Aorta (tissue), 5 donors: ENCODE data around the gene MRGPRX2. TPM values are rescaled to one million over a fixed set of nuclear protein-coding genes. Genes with fewer than 3 reads are reported as not detected.

Experiments used
- ATAC-seq: fragments of 200-7000 bp; cut with Tn5 transposase; one replicate; pipeline ENCODE4 v1.9.1; 2022; ENCODE audit warnings: moderate library complexity; ENCODE audit not compliant: low FRiP score
- DNase-seq, 2 donors: peaks; one replicate each; pipeline ENCODE4 v3.0.0-alpha.2; 2020
- H3K27ac ChIP-seq, 2 donors: one replicate each; pipeline ENCODE4 v1.5.1; 2013; ENCODE audit warnings: low read length in 2 of 2, mild to moderate bottlenecking in 2 of 2, moderate library complexity in 2 of 2, control low read depth in 1 of 2, inconsistent platforms in 1 of 2, low read depth in 1 of 2
- H3K27me3 ChIP-seq, 2 donors: one replicate each; pipeline ENCODE4 v1.6.1; 2013; ENCODE audit warnings: control low read depth in 1 of 2, low read length in 1 of 2, mild to moderate bottlenecking in 1 of 2, moderate library complexity in 1 of 2; ENCODE audit not compliant: insufficient read depth in 2 of 2, control insufficient read depth in 1 of 2
- H3K36me3 ChIP-seq, 2 donors: one replicate each; pipeline ENCODE4 v1.6.1; 2013; ENCODE audit warnings: control low read depth in 1 of 2, low read length in 1 of 2, mild to moderate bottlenecking in 1 of 2; ENCODE audit not compliant: insufficient read depth in 2 of 2, control insufficient read depth in 1 of 2
- H3K4me1 ChIP-seq, 2 donors: one replicate each; pipeline ENCODE4 v1.6.1; 2013; ENCODE audit warnings: low read length in 2 of 2, control low read depth in 1 of 2, mild to moderate bottlenecking in 1 of 2, moderate library complexity in 1 of 2; ENCODE audit not compliant: insufficient read depth in 2 of 2, control insufficient read depth in 1 of 2
- H3K4me3 ChIP-seq, 2 donors: one replicate each; pipeline ENCODE4 v1.5.1; 2013; ENCODE audit warnings: low read length in 2 of 2, control low read depth in 1 of 2, mild to moderate bottlenecking in 1 of 2
- H3K9me3 ChIP-seq: one replicate; pipeline ENCODE4 v1.6.1; 2013; ENCODE audit warnings: mild to moderate bottlenecking, low read length; ENCODE audit not compliant: control insufficient read depth
- WGBS, 2 donors: extraction: QIAGEN DNeasy Blood & Tissue Kit; methylation state at CpG; one replicate each; pipeline ENCODE4 v1.1.7; 2013; 5-methylcytosine and 5-hydroxymethylcytosine counted together
- intact Hi-C, 2 donors: fragments of 100-400 bp; cut with DNase I; formaldehyde crosslinking; loops; one replicate each; pipeline versions ENCODE4 v1.14.2 to v1.15.0; 2022
- polyA plus RNA-seq, 2 donors: library from polyadenylated mRNA; stranded (reverse); fragments of 200-250 nt; gene quantifications; one replicate each; pipeline ENCODE4 v1.2.3, GENCODE V29; 2013
- total RNA-seq, 2 donors: library from RNA; stranded (reverse); fragmentation: NEBNext Ultra II Directional; extraction: Animal tissue kit (Norgen Biotek cat#: 25700); gene quantifications; one replicate each; pipeline ENCODE4 v1.2.1, GENCODE V29; 2021
- donor health status: healthy with polysubstance abuse.
- donor health status: Bipolar disorder and iron deficiency.
- donor health status: DM: no; HTN: no; CAD: no.
- donor health status: DM: no; HTN: no; CAD: no.
- donor health status: DM: yes; HTN: yes; CAD: no.

The MRGPRX2 gene
- total and polyA plus RNA-seq, 4 donors, result not detected

- Histone ChIP-seq H3K36me3 (no peaks in the 10 kb centered on the region), H3K27me3 (peaks cover 0 to 7% of the 10 kb centered on the region in 2 donors), H3K4me1 (no peaks in the 10 kb centered on the region), H3K9me3 (peaks cover 9% of the 10 kb centered on the region), H3K4me3 (no peak overlapping the region), H3K27ac (no peak overlapping the region)
- DNase-seq (no peak), ATAC-seq (no peak)
- WGBS, 2 donors, result 37 to 43% methylated on average over 4 of the region's 4 CpGs
- intact Hi-C loops, result no loop called here
Observed at GRCh38 chr11:19093976-19094375, 33.5 kb upstream of the MRGPRX2 start.

- Histone ChIP-seq H3K36me3 (no peaks in the 10 kb centered on the region), H3K4me3 (no peak overlapping the region), H3K27ac (no peak overlapping the region), H3K4me1 (no peaks in the 10 kb centered on the region), H3K27me3 (peaks cover 0 to 6% of the 10 kb centered on the region in 2 donors), H3K9me3 (peaks cover 9% of the 10 kb centered on the region)
- intact Hi-C loops, result no loop called here
- no peak for DNase-seq
- ATAC-seq, result no peak
- WGBS, 2 donors, result 91 to 98% methylated on average over 2 of the region's 2 CpGs
Observed at GRCh38 chr11:19092850-19093249, 32.3 kb upstream of the MRGPRX2 start.

GRCh38 chr11:19092342-19092741, 31.8 kb upstream of the MRGPRX2 start:
- WGBS, 2 donors, result 61 to 67% methylated on average over 3 of the region's 3 CpGs

DNA sequence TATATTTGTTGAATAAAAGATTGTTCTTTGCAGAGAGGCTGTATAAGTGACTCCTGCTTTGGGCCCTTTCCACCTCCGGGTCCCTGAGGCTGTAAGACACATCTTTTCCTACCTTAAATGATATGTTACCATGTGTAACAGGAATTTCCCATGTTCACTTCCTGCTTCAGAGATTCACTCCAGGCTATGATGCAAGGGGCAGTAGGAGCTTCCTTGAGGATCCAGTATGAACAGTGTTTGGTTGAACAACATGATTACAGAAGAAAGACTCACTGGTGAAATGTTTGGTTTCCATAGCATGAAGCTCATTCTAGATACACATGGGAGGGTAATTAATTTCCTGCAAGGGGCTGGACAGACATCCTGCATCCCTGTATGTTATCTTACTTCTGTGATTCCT, 30.8 kb upstream of the MRGPRX2 start:
- ATAC-seq (no peak), DNase-seq (no peak)
- H3K4me3 ChIP-seq, result no peak overlapping the region
- peaks cover 5% of the 10 kb centered on the region for H3K9me3 ChIP-seq
- peaks cover 0 to 4% of the 10 kb centered on the region in 2 donors for H3K27me3 ChIP-seq
- H3K27ac ChIP-seq, result no peak overlapping the region
- H3K4me1 ChIP-seq, result no peaks in the 10 kb centered on the region
- intact Hi-C loops, result no loop called here
- H3K36me3 ChIP-seq, result no peaks in the 10 kb centered on the region
- 76 to 90% methylated on average over 1 of the region's 1 CpG for WGBS, 2 donors

More at GRCh38 chr11:19092342-19092741, 31.8 kb upstream of the MRGPRX2 start:
- no peaks in the 10 kb centered on the region for H3K36me3 ChIP-seq
- DNase-seq (no peak), ATAC-seq (no peak)
- H3K4me3 ChIP-seq, result no peak overlapping the region
- peaks cover 9% of the 10 kb centered on the region for H3K9me3 ChIP-seq
- H3K27ac ChIP-seq, result no peak overlapping the region
- intact Hi-C loops, result no loop called here
- peaks cover 0 to 4% of the 10 kb centered on the region in 2 donors for H3K27me3 ChIP-seq
- no peaks in the 10 kb centered on the region for H3K4me1 ChIP-seq

GRCh38 chr11:19089421-19089820, 28.9 kb upstream of the MRGPRX2 start:
- no peak overlapping the region for H3K4me3 ChIP-seq
- H3K27ac ChIP-seq, result no peak overlapping the region
- no peak for DNase-seq
- H3K9me3 ChIP-seq, result peaks cover 5% of the 10 kb centered on the region
- peaks cover 0 to 4% of the 10 kb centered on the region in 2 donors for H3K27me3 ChIP-seq
- intact Hi-C loops, result no loop called here
- H3K4me1 ChIP-seq, result no peaks in the 10 kb centered on the region
- WGBS, 2 donors, result 91 to 92% methylated on average over 5 of the region's 5 CpGs
- H3K36me3 ChIP-seq, result no peaks in the 10 kb centered on the region
- no peak for ATAC-seq

DNA sequence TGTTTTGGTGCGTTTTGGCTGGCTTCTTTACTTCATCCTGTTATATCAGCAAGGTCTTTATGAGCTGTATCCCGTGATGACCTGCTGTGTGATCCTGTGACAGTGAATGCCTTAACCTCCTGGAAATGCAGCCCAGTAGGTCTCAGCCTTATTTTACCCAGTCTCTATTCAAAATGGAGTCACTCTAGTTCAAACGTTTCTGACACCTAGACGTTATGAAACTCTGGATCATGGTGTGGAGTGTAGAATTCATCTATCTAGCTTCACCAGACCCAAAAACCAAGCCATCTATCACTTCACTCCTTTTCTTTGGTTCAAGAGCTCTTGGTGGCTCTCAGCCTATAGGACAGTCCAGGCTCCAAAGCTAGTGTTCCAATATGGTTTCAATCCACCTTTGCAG, 28.3 kb upstream of the MRGPRX2 start:
- no peak for ATAC-seq
- Histone ChIP-seq H3K4me1 (no peaks in the 10 kb centered on the region), H3K36me3 (no peaks in the 10 kb centered on the region), H3K4me3 (no peak overlapping the region), H3K27me3 (peaks cover 0 to 4% of the 10 kb centered on the region in 2 donors), H3K27ac (no peak overlapping the region), H3K9me3 (peaks cover 5% of the 10 kb centered on the region)
- intact Hi-C loops, result no loop called here
- DNase-seq, result no peak
- 70 to 71% methylated on average over 4 of the region's 4 CpGs for WGBS, 2 donors

- 61 to 75% methylated on average over 8 of the region's 8 CpGs for WGBS, 2 donors
- intact Hi-C loops, result no loop called here
Observed at GRCh38 chr11:19087658-19088057, 27.1 kb upstream of the MRGPRX2 start.

DNA sequence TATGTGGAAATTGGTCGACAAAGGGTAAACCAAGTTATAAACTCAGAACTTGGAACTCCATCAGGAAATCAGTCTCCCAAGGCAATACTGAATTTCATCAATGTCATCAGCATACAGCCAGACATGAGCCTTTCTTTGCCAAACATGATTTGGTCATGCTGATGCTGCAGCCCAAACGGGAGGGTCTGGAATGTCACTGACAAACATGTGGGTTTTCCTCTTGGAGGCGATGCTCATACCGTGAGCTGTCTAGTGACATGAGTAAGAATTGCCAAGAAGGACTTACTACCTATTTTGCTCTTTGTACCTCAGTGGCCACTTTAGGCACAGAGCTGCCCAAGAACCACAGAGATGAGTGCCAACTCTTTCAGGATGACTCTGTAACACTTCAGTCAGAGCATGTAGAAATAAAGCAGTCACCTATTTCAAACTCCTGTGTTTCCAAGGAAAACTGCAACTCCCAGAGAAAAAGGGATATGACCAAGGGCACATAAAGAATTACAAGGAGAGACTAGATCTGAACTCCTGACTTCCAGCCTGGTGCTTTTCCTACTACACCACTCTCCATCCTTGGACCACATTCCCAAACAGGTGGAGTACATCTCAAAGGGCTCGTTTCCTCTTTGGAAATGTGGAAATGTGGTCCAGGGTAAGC, 24.3 kb upstream of the MRGPRX2 start:
- DNase-seq (no peak), ATAC-seq (no peak)
- no peaks in the 10 kb centered on the region for H3K4me1 ChIP-seq
- no peak overlapping the region for H3K27ac ChIP-seq
- intact Hi-C loops, result no loop called here
- H3K36me3 ChIP-seq, result no peaks in the 10 kb centered on the region
- 47 to 50% methylated on average over 5 of the region's 5 CpGs for WGBS, 2 donors
- no peak overlapping the region for H3K4me3 ChIP-seq
- H3K27me3 ChIP-seq, result peaks cover 0 to 2% of the 10 kb centered on the region in 2 donors
- H3K9me3 ChIP-seq, result peaks cover 1% of the 10 kb centered on the region

More at GRCh38 chr11:19087658-19088057, 27.1 kb upstream of the MRGPRX2 start:
- Histone ChIP-seq H3K36me3 (no peaks in the 10 kb centered on the region), H3K27me3 (peaks cover 0 to 2% of the 10 kb centered on the region in 2 donors), H3K9me3 (peaks cover 5% of the 10 kb centered on the region), H3K4me3 (no peak overlapping the region), H3K27ac (no peak overlapping the region), H3K4me1 (no peaks in the 10 kb centered on the region)
- no peak for ATAC-seq
- DNase-seq, result no peak

DNA sequence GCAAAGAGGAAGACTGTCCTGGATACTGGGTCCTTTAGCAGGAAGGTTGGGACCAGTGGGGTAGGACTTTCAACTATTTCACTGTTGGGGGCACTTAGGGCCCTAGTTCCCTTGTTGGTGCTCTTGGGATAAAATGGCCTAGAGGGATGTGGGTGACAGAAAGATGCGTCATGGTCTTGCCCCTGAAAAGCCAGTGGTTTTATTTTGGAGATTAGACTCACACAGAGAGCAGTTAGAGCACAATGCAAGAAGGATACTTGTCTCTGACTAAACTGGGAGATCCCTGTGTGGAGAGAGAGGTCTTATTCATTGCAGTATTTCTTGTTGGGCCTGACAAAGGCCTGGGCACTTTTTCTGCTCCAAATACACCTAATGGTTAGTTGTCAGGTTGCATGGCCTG, 22.6 kb upstream of the MRGPRX2 start:
- H3K4me1 ChIP-seq, result no peaks in the 10 kb centered on the region
- H3K27ac ChIP-seq, result no peak overlapping the region
- H3K36me3 ChIP-seq, result no peaks in the 10 kb centered on the region
- H3K9me3 ChIP-seq, result no peaks in the 10 kb centered on the region
- H3K4me3 ChIP-seq, result no peak overlapping the region
- peaks cover 0 to 3% of the 10 kb centered on the region in 2 donors for H3K27me3 ChIP-seq
- no peak for DNase-seq
- 86 to 89% methylated on average over 1 of the region's 1 CpG for WGBS, 2 donors
- no peak for ATAC-seq
- intact Hi-C loops, result no loop called here
